Psoas muscle (tissue), 8 donors: ENCODE measurements around the gene CCND2. TPM values are rescaled to one million over a fixed set of nuclear protein-coding genes. Genes with fewer than 3 reads are reported as not detected.

Source experiments
- ATAC-seq, 4 donors: fragments of 200-7000 bp; cut with Tn5 transposase; one replicate each; pipeline ENCODE4 v1.9.1; 2020; ENCODE audit warnings: moderate library complexity in 3 of 4, mild to moderate bottlenecking in 2 of 4
- DNase-seq, 2 donors: peaks; one replicate each; pipeline ENCODE4 v3.0.0-alpha.2; 2020
- H3K27ac ChIP-seq: fragments of 200-600 bp; one replicate; pipeline ENCODE4 v1.8.0; 2022
- H3K27me3 ChIP-seq, 3 donors: fragments of 200-600 bp in 1 of 3; one replicate each; pipeline versions ENCODE4 v1.6.1 to v1.8.0; 2013 to 2022; ENCODE audit warnings: low read length in 2 of 3, mild to moderate bottlenecking in 2 of 3, moderate library complexity in 1 of 3; ENCODE audit not compliant: insufficient read depth in 3 of 3
- H3K36me3 ChIP-seq, 2 donors: fragments of 200-600 bp in 1 of 2; one replicate each; pipeline versions ENCODE4 v1.6.1 to v1.8.0; 2013 to 2022; ENCODE audit warnings: low read depth in 1 of 2, mild to moderate bottlenecking in 1 of 2, moderate library complexity in 1 of 2; ENCODE audit not compliant: insufficient read depth in 1 of 2
- H3K4me1 ChIP-seq: fragments of 200-600 bp; one replicate; pipeline ENCODE4 v1.8.0; 2022
- H3K4me3 ChIP-seq: fragments of 200-600 bp; one replicate; pipeline ENCODE4 v1.8.0; 2022; ENCODE audit warnings: mild to moderate bottlenecking
- H3K9me3 ChIP-seq: fragments of 200-600 bp; one replicate; pipeline ENCODE4 v1.8.0; 2022
- CTCF ChIP-seq: fragments of 200-600 bp; IDR thresholded peaks from one replicate; pipeline ENCODE4 v1.8.0; 2022; ENCODE audit warnings: antibody characterized with exemption
- WGBS, 3 donors: extraction: QIAGEN DNeasy Blood & Tissue Kit; methylation state at CpG; one replicate each; pipeline versions ENCODE4 v1.1.6 to v1.1.7; 2013; 5-methylcytosine and 5-hydroxymethylcytosine counted together
- intact Hi-C, 2 donors: fragments of 100-400 bp; cut with DNase I; formaldehyde crosslinking; loops; one replicate each; pipeline versions ENCODE4 v1.11.0 to v1.14.2; 2022
- polyA plus RNA-seq, 3 donors: library from polyadenylated mRNA; stranded (reverse); fragments of 200-250 nt; gene quantifications; one replicate each; pipeline ENCODE4 v1.2.3, GENCODE V29; 2013
- total RNA-seq, 4 donors: library from RNA; stranded (reverse); fragmentation: NEBNext Ultra II Directional in 2 of 4; extraction: Animal tissue kit (Norgen Biotek cat#: 25700) in 2 of 4; gene quantifications; one replicate each; pipeline versions ENCODE4 v1.2.1 to v1.2.4, GENCODE V29; 2021 to 2023
- donor health status: healthy with polysubstance abuse.
- donor health status: DM: no; HTN: no; CAD: no; lungs with moderate emphysema.
- donor health status: Bipolar disorder and iron deficiency.
- donor health status: healthy.
- donor health status: DM: yes; HTN: yes; CAD: no.
- donor health status: DM: no; HTN: no; CAD: no.
- donor health status: DM: no; HTN: no; CAD: no.
- donor health status: DM: yes; HTN: yes; CAD: no.

CCND2 gene
- total and polyA plus RNA-seq, 7 donors: 0.31 to 10.1 (median 3.3) TPM

- no peak for DNase-seq
- H3K27ac ChIP-seq: no peak overlapping the region
- WGBS, 3 donors: 57 to 68% (median 61%) methylated on average over 18 of the region's 18 CpGs
- peaks cover 0 to 10% (median 2%) of the 10 kb centered on the region in 3 donors for H3K27me3 ChIP-seq
- H3K4me1 ChIP-seq: no peaks in the 10 kb centered on the region
- intact Hi-C loops: no loop called here
- ATAC-seq: no peak
- no peak overlapping the region for H3K4me3 ChIP-seq
- peaks cover 0 to 10% of the 10 kb centered on the region in 2 donors for H3K36me3 ChIP-seq
- no peaks in the 10 kb centered on the region for H3K9me3 ChIP-seq
- TF ChIP-seq CTCF: no peak
These were observed 14.0 kb downstream of the CCND2 start for GRCh38 chr12:4287325-4288211.

DNA sequence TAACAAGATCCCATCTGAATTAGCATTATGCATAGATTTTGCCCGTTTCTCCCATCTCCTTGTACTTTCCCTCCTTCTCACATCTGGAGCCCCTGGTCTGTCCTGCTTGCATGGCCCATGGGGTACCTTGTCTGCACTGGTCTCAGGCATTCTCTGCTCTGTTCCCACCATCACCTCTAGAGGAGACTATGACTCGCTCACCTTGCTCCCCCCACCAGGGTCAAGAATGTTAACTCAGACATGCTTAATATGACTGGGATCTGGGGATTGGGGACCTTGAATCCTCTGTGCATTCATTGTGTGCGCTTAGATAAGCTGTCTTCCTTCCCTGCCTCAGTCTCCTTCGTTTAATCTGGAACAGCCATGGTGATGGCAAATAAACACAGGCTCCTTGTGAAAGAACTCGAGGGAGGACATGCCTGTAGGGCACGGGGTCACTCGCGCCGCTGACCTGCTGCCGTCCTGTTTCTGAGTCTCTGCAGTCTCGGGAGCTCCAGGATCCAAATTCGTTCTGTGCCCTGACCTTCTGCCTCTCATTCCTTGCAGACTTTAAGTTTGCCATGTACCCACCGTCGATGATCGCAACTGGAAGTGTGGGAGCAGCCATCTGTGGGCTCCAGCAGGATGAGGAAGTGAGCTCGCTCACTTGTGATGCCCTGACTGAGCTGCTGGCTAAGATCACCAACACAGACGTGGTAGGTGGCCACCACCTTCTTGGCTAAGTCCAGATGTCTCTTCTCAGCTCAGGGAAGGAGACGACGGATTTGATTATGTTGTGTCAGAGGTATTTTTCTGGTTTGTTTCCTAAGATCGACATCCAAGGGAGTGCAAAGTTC is 15.0 kb downstream of the CCND2 start:
- H3K36me3 ChIP-seq: peaks cover 0 to 10% of the 10 kb centered on the region in 2 donors
- H3K9me3 ChIP-seq: no peaks in the 10 kb centered on the region
- DNase-seq (no peak), ATAC-seq (no peak)
- 72 to 79% (median 76%) methylated on average over 20 of the region's 20 CpGs for WGBS, 3 donors
- H3K4me3 ChIP-seq: no peak overlapping the region
- intact Hi-C loops: no loop called here
- TF ChIP-seq CTCF: no peak
- H3K27me3 ChIP-seq: peaks cover 0 to 4% (median 0%) of the 10 kb centered on the region in 3 donors
- no peak overlapping the region for H3K27ac ChIP-seq
- no peaks in the 10 kb centered on the region for H3K4me1 ChIP-seq

DNA sequence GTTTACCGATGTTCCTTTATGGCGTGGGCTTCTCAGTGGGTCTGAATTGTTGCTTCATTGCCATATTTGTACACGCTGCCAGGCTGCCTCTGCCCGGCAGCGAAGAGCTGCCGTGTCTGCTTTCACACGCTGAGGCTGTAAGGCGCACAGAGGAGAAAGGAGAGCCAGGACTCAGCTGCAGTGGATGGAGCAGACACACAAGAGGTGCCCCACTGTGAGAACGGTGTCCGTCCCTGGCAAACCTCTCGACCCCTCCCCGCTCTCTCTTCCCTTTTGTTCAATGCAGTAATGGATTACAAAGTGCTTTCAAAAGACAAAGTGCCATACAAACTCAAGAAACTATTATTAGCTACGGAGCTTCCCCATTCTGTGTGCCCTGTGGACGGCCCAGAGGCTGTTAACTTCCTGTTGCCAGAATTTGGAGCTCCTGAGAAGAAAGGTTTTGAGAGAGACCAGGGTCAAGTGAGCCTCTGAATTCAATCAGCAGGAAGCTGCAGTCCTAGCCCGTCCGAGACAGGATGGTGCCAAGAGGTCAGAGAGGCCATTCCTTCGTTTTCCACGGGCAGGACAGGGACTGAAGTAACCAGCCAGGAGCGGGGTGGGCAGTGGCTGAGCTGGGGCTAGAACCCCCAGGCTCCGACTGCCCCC is 15.8 kb downstream of the CCND2 start:
- intact Hi-C loops: no loop called here
- Histone ChIP-seq H3K27me3 (peaks cover 0 to 4% (median 0%) of the 10 kb centered on the region in 3 donors), H3K9me3 (no peaks in the 10 kb centered on the region), H3K27ac (no peak overlapping the region), H3K4me1 (no peaks in the 10 kb centered on the region), H3K4me3 (no peak overlapping the region), H3K36me3 (peaks cover 0 to 10% of the 10 kb centered on the region in 2 donors)
- WGBS, 3 donors: 51 to 59% (median 58%) methylated on average over 19 to 20 of the region's 20 CpGs
- TF ChIP-seq CTCF: no peak
- DNase-seq: no peak
- ATAC-seq: no peak

DNA sequence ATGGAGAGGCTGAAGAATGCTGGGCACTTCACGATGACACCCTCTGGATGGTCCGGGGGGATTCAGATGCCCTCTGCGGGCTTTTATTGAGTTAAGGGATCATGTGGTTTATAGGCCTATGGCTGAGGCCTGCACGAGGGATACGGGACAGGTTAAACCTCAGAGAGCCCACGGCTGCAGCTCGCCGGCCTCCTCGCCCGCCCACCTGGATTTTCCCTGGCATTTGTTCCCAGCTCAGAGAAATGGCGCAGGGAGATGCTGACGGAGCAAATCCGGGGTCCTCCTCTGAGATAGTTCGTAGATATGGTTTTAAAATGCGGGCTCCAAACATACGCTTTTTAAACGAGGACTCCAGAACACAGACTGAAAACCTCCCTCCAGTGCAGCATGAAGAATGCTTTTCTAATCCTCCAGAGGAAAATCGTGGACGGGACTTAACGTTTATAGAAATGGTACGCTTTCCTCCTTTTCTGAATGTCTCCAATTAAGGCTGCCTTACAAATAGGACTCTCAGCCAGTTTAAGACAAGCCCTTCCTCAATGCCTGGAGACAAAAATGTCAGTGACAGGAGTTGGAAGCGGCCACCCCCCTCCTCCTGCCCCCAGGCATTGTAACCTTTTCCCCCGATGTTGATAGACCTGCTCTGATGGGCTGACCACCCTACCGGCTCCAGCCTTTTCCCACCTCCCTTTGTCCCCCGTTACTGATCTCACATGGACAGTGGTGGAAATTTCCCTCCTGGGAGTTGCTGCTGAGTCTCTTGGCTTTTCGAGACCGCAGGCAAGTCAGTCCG is 16.6 kb downstream of the CCND2 start:
- ATAC-seq (no peak), DNase-seq (no peak)
- Histone ChIP-seq H3K4me3 (no peak overlapping the region), H3K4me1 (no peaks in the 10 kb centered on the region), H3K9me3 (no peaks in the 10 kb centered on the region), H3K36me3 (peaks cover 0 to 6% of the 10 kb centered on the region in 2 donors), H3K27me3 (peaks cover 0 to 4% (median 0%) of the 10 kb centered on the region in 3 donors), H3K27ac (no peak overlapping the region)
- no peak for TF ChIP-seq CTCF
- 75 to 80% (median 79%) methylated on average over 28 of the region's 28 CpGs for WGBS, 3 donors
- intact Hi-C loops: no loop called here
